Measurements from ENCODE around the gene OR6T1.

Gene OR6T1

GRCh38 chr11:123943738-123944137 lies at the start of gene OR6T1:
Gene OR6T1 (minus strand): TSS chr11:123943838. CDS start chr11:123943838, 0 bp downstream.
- DNase-seq (ENCODE audit: low spot score) = no peak

GRCh38 chr11:123979311-123979710 lies 35.7 kb upstream of the OR6T1 start:
- no peak for DNase-seq (ENCODE audit: low spot score)

GRCh38 chr11:123977731-123978347 lies 34.2 kb upstream of the OR6T1 start, which contains the start of gene OR10S1:
Gene OR10S1 (minus strand): TSS chr11:123977781. CDS start chr11:123977664, 117 bp downstream.
- DNase-seq (ENCODE audit: low spot score) = no peak

- no peak for DNase-seq (ENCODE audit: low spot score)
Observed at GRCh38 chr11:123976770-123977560, 33.3 kb upstream of the OR6T1 start.

GRCh38 chr11:123973816-123974215 lies 30.2 kb upstream of the OR6T1 start:
- DNase-seq (ENCODE audit: low spot score) = no peak

- no peak for DNase-seq (ENCODE audit: low spot score)
Observed at GRCh38 chr11:123956752-123957151, 13.1 kb upstream of the OR6T1 start.

GRCh38 chr11:123945132-123945531 lies 1.5 kb upstream of the OR6T1 start:
- DNase-seq (ENCODE audit: low spot score) = no peak

- DNase-seq (ENCODE audit: low spot score) = no peak
Observed at GRCh38 chr11:123942413-123942812, 1.2 kb downstream of the OR6T1 start.

- no peak for DNase-seq (ENCODE audit: low spot score)
Observed at GRCh38 chr11:123939317-123939716, 4.3 kb downstream of the OR6T1 start, which contains the start of gene OR4D5. Gene OR4D5 (plus strand): TSS chr11:123939617. CDS start chr11:123939617, 0 bp downstream.

- no peak for DNase-seq (ENCODE audit: low spot score)
Observed at GRCh38 chr11:123924027-123924426, 19.6 kb downstream of the OR6T1 start.

- no peak for DNase-seq (ENCODE audit: low spot score)
Observed at GRCh38 chr11:123920943-123921342, 22.7 kb downstream of the OR6T1 start.

- no peak for DNase-seq (ENCODE audit: low spot score)
Observed at GRCh38 chr11:123905826-123906225, 37.8 kb downstream of the OR6T1 start.

- DNase-seq (ENCODE audit: low spot score) = no peak
Observed at GRCh38 chr11:123904932-123905331, 38.7 kb downstream of the OR6T1 start.

GRCh38 chr11:123903932-123904331 lies 39.7 kb downstream of the OR6T1 start:
- no peak for DNase-seq (ENCODE audit: low spot score)

- no peak for DNase-seq (ENCODE audit: low spot score)
Observed at GRCh38 chr11:123901867-123902266, 41.8 kb downstream of the OR6T1 start, which contains the start of gene OR8D4. Gene OR8D4 (plus strand): TSS chr11:123902167. CDS start chr11:123906432, 4,265 bp downstream.

GRCh38 chr11:123899792-123900191 lies 43.8 kb downstream of the OR6T1 start:
- no peak for DNase-seq (ENCODE audit: low spot score)
